ENCODE results near the gene RSPH1. TPM values are rescaled to one million over a fixed set of nuclear protein-coding genes. Genes with fewer than 3 reads are reported as not detected.

The RSPH1 gene
- total RNA-seq, 3 donors from 2014 or later, result 0.48 to 2.3 (median 0.88) TPM

- Histone ChIP-seq H3K4me1 (peaks cover 0 to 8% of the 10 kb centered on the region in 2 donors), H3K4me3 (no peak overlapping the region), H3K36me3 (no peaks in the 10 kb centered on the region), H3K27me3 (no peaks in the 10 kb centered on the region), H3K27ac (peak overlapping the region; percentile 76 to 86), H3K9me3 (no peaks in the 10 kb centered on the region)
- TF ChIP-seq POLR2A (IDR thresholded peaks at IDR 0.05) (no peak), POLR2AphosphoS5 (IDR thresholded peaks at IDR 0.05) (no peak), CTCF (IDR thresholded peaks at IDR 0.05) (no peak)
- intact Hi-C loops (cut with DNase I; ENCODE audit: low total_unique reads), result no loop called here
- no peak for DNase-seq (ENCODE audit: low spot score in 2 of 2)
Measured at GRCh38 chr21:42523211-42523610, 27.2 kb upstream of the RSPH1 start.

GRCh38 chr21:42522771-42523170 lies 26.7 kb upstream of the RSPH1 start:
- intact Hi-C loops (cut with DNase I; ENCODE audit: low total_unique reads), result no loop called here
- Histone ChIP-seq H3K4me1 (peaks cover 0 to 9% of the 10 kb centered on the region in 2 donors), H3K27me3 (no peaks in the 10 kb centered on the region), H3K4me3 (no peak overlapping the region), H3K27ac (peak overlapping the region in 1 of 2 donors; percentile 76), H3K9me3 (no peaks in the 10 kb centered on the region), H3K36me3 (no peaks in the 10 kb centered on the region)
- DNase-seq (ENCODE audit: low spot score in 2 of 2), result no peak
- TF ChIP-seq POLR2A (IDR thresholded peaks at IDR 0.05) (no peak), CTCF (IDR thresholded peaks at IDR 0.05) (no peak), POLR2AphosphoS5 (IDR thresholded peaks at IDR 0.05) (no peak)

- no peak for DNase-seq (ENCODE audit: low spot score in 2 of 2)
- Histone ChIP-seq H3K4me1 (peaks cover 0 to 9% of the 10 kb centered on the region in 2 donors), H3K9me3 (no peaks in the 10 kb centered on the region), H3K27me3 (no peaks in the 10 kb centered on the region), H3K27ac (no peak overlapping the region), H3K4me3 (no peak overlapping the region), H3K36me3 (no peaks in the 10 kb centered on the region)
- intact Hi-C loops (cut with DNase I; ENCODE audit: low total_unique reads), result no loop called here
- TF ChIP-seq POLR2AphosphoS5 (IDR thresholded peaks at IDR 0.05) (no peak), CTCF (IDR thresholded peaks at IDR 0.05) (no peak)
Measured at GRCh38 chr21:42522271-42522670, 26.2 kb upstream of the RSPH1 start.

GRCh38 chr21:42521805-42522204 lies 25.8 kb upstream of the RSPH1 start:
- Histone ChIP-seq H3K4me1 (peaks cover 0 to 9% of the 10 kb centered on the region in 2 donors), H3K27me3 (no peaks in the 10 kb centered on the region), H3K36me3 (no peaks in the 10 kb centered on the region), H3K9me3 (no peaks in the 10 kb centered on the region), H3K27ac (no peak overlapping the region), H3K4me3 (no peak overlapping the region)
- no peak for DNase-seq (ENCODE audit: low spot score in 2 of 2)
- TF ChIP-seq POLR2AphosphoS5 (IDR thresholded peaks at IDR 0.05) (no peak), POLR2A (IDR thresholded peaks at IDR 0.05) (no peak), CTCF (IDR thresholded peaks at IDR 0.05) (no peak)
- intact Hi-C loops (cut with DNase I; ENCODE audit: low total_unique reads), result no loop called here

GRCh38 chr21:42521384-42521783 lies 25.4 kb upstream of the RSPH1 start:
- peaks cover 0 to 12% of the 10 kb centered on the region in 2 donors for H3K4me1 ChIP-seq
- no peak for TF ChIP-seq POLR2A (IDR thresholded peaks at IDR 0.05)
- TF ChIP-seq POLR2AphosphoS5 (IDR thresholded peaks at IDR 0.05), result no peak
- TF ChIP-seq CTCF (IDR thresholded peaks at IDR 0.05), result no peak
- intact Hi-C loops (cut with DNase I; ENCODE audit: low total_unique reads), result no loop called here
- DNase-seq (ENCODE audit: low spot score in 2 of 2), result no peak
- no peaks in the 10 kb centered on the region for H3K9me3 ChIP-seq
- H3K27ac ChIP-seq, result no peak overlapping the region
- H3K4me3 ChIP-seq, result no peak overlapping the region
- H3K36me3 ChIP-seq, result no peaks in the 10 kb centered on the region
- no peaks in the 10 kb centered on the region for H3K27me3 ChIP-seq
